HG03565 (cell line): Measurements from ENCODE around the gene MTA3.

Source experiments
- ATAC-seq: cut with Tn5 transposase; IDR thresholded peaks from one replicate; pipeline ENCODE4 v1.9.1; 2021; ENCODE audit warnings: mild to moderate bottlenecking, moderate library complexity; ENCODE audit not compliant: unreplicated experiment

The MTA3 gene

GRCh38 chr2:42781181-42781580, 212.7 kb downstream of the MTA3 start:
- no peak for ATAC-seq

GRCh38 chr2:42783511-42783910, 215.1 kb downstream of the MTA3 start:
- ATAC-seq: no peak

- no peak for ATAC-seq
Measured at GRCh38 chr2:42784204-42784880, 215.9 kb downstream of the MTA3 start.

GRCh38 chr2:42786561-42787345, 218.3 kb downstream of the MTA3 start:
- ATAC-seq: no peak

- no peak for ATAC-seq
Measured at GRCh38 chr2:42787424-42787787, 219.0 kb downstream of the MTA3 start.

- no peak for ATAC-seq
Measured at GRCh38 chr2:42787788-42788477, 219.5 kb downstream of the MTA3 start.

- no peak for ATAC-seq
Measured at GRCh38 chr2:42788478-42788793, 220.0 kb downstream of the MTA3 start.

- ATAC-seq: no peak
Measured at GRCh38 chr2:42788882-42789281, 220.4 kb downstream of the MTA3 start.

GRCh38 chr2:42789751-42790150, 221.3 kb downstream of the MTA3 start:
- ATAC-seq: no peak

GRCh38 chr2:42791606-42792005, 223.2 kb downstream of the MTA3 start:
- no peak for ATAC-seq

GRCh38 chr2:42792087-42792582, 223.7 kb downstream of the MTA3 start:
- ATAC-seq: no peak

- no peak for ATAC-seq
Measured at GRCh38 chr2:42792583-42793333, 224.3 kb downstream of the MTA3 start, which contains the start of gene HAAO. TSS of gene HAAO (minus strand) at chr2:42792583. CDS start at chr2:42792536, 47 bp downstream.

GRCh38 chr2:42793334-42794270, 225.2 kb downstream of the MTA3 start:
- ATAC-seq: no peak

- ATAC-seq: no peak
Measured at GRCh38 chr2:42794271-42795046, 226.0 kb downstream of the MTA3 start.

GRCh38 chr2:42795275-42795674, 226.8 kb downstream of the MTA3 start:
- no peak for ATAC-seq

GRCh38 chr2:42795841-42796301, 227.4 kb downstream of the MTA3 start:
- ATAC-seq: peak; percentile 48

GRCh38 chr2:42796427-42797248, 228.2 kb downstream of the MTA3 start:
- peak; percentile 39 for ATAC-seq

GRCh38 chr2:42797281-42797680, 228.8 kb downstream of the MTA3 start:
- ATAC-seq: no peak
